ENCODE measurements around the gene CRNKL1.
A peak's percentile ranks its signal among the peaks of the same experiment; 100 is the strongest.

CRNKL1 gene

DNA sequence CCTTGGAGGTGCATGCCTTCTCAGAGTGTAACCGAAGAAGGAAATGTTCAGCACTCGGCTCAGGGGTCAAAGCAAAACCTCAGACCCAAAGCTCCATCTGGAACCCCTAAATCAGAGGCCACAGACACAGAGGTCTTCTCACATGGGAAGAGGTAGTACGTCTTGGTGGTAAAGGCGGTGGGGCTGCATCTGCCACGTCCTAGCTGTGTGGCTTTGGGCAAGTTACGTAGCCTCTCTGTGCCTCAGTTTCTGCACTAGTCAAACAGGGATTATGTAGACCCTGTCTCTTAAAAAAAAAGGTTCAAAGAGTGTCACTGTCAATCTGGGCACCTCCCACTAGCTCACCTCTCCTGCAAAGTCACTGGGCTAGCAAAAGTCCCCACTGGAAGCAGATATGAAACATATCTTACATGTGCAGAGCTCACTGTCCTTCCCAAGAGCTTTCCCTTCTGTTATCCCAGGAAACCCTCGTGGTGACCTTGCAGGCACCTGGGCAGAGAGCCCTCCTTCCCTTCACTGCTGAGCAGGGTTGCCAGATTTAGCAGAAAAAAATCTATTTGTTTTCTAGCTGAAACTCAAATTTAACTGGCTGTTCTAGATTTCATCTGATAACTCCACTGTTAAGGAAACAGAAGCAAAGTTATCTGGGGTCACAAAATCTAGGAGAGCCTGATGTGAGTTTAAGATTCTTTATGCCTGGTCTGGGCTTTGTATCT lies 53.1 kb downstream of the CRNKL1 start:
- TF ChIP-seq POLR2AphosphoS5 (IDR thresholded peaks at IDR 0.05; ENCODE audit: borderline replicate concordance, low read depth, low read length) (no peak), EZH2 (IDR thresholded peaks at IDR 0.05) (no peak), FOXP2 (optimal IDR thresholded peaks at IDR 0.05; ENCODE audit: control extremely low read depth, extremely low read length, insufficient read depth) (no peak)
- H3K9me3 ChIP-seq (ENCODE audit: low read depth, low read length), result no peaks in the 10 kb centered on the region
- H3K9ac ChIP-seq (ENCODE audit: insufficient read length), result no peak overlapping the region
- H3K27ac ChIP-seq, result no peak overlapping the region
- no peak overlapping the region for H3K4me3 ChIP-seq
- DNase-seq (ENCODE audit: low read depth, low spot score), result no peak
- no peaks in the 10 kb centered on the region for H3K36me3 ChIP-seq (ENCODE audit: insufficient read depth, low read length)

DNA sequence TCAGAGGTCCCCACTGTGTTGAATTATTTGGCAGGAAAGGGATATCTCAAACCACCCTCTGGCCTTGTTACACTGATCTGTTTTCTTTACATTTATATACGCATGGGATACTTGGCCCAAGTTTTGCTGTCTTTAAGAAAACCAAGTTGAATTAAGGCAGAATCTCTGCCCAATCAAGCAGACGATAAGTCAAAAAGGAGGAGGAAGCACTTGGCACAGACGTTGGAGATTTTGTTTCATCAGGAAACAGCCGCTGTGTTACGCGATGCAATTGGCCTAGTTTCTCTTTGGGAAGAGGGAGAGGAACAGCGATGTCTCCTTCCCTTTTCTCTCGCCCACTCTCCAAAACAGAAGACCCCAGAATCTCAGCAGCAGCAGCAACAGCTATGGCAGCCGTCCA lies 55.3 kb downstream of the CRNKL1 start:
- Histone ChIP-seq H3K27ac (peak overlapping the region; percentile 55), H3K9ac (ENCODE audit: insufficient read length) (no peak overlapping the region), H3K9me3 (ENCODE audit: low read depth, low read length) (no peaks in the 10 kb centered on the region), H3K4me3 (no peak overlapping the region), H3K36me3 (ENCODE audit: insufficient read depth, low read length) (no peaks in the 10 kb centered on the region)
- TF ChIP-seq FOXP2 (optimal IDR thresholded peaks at IDR 0.05; ENCODE audit: control extremely low read depth, extremely low read length, insufficient read depth), result no peak
- DNase-seq (ENCODE audit: low read depth, low spot score), result no peak

DNA sequence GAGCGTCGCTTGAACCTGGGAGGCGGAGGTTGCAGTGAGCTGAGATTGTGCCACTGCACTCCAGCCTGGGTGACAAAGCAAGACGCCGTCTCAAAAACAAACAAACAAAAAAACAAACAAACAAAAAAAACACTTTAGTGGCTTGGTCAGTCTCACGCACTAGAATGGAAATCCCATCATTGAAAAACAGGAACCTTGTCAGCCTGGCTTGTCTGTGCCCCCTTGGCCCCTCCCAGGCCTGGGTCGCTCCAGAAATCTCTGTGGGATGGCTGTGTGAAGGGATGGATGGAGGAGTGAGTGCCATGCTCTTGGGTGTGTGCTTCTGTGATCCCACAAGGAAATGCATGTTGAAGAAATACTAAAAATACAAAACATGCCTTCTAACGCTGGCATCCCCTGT lies 56.0 kb downstream of the CRNKL1 start:
- H3K9ac ChIP-seq (ENCODE audit: insufficient read length), result no peak overlapping the region
- TF ChIP-seq FOXP2 (optimal IDR thresholded peaks at IDR 0.05; ENCODE audit: control extremely low read depth, extremely low read length, insufficient read depth) (no peak), POLR2AphosphoS5 (IDR thresholded peaks at IDR 0.05; ENCODE audit: borderline replicate concordance, low read depth, low read length) (no peak), EZH2 (IDR thresholded peaks at IDR 0.05) (no peak)
- no peak overlapping the region for H3K4me3 ChIP-seq
- no peaks in the 10 kb centered on the region for H3K9me3 ChIP-seq (ENCODE audit: low read depth, low read length)
- H3K36me3 ChIP-seq (ENCODE audit: insufficient read depth, low read length), result no peaks in the 10 kb centered on the region
- H3K27ac ChIP-seq, result no peak overlapping the region
- no peak for DNase-seq (ENCODE audit: low read depth, low spot score)

DNA sequence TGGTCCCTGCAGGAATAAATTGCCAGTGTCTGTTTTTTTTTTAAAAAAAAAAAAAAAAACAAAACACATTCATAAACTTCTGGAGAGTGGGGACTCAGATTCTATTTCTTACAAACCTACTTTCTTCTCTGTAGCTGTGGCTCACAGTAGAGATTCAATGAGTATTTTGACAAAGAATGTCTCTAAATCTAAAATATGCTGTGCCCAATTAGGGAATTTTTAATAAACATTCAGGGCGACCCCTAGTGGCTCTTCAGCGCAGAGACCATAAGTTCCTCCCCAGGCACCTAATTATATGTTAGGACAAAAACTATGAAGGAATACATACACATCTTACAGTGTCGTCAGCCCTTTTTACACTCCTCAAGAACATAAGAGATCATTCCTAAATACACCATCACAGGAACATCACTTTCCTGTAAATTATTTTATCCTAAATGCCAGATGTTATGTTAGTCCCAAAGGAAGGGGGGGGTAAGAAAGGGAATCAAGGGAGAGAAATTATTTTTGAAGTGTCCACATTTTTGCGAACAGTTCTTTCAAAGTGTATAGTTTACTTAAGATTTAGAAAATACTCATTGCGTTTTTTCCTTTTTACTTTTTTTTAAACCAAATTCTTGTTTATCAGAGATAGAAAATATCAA lies 56.9 kb downstream of the CRNKL1 start:
- TF ChIP-seq POLR2AphosphoS5 (IDR thresholded peaks at IDR 0.05; ENCODE audit: borderline replicate concordance, low read depth, low read length), result no peak
- no peak for TF ChIP-seq EZH2 (IDR thresholded peaks at IDR 0.05)
- TF ChIP-seq FOXP2 (optimal IDR thresholded peaks at IDR 0.05; ENCODE audit: control extremely low read depth, extremely low read length, insufficient read depth), result no peak
- DNase-seq (ENCODE audit: low read depth, low spot score), result no peak
- no peaks in the 10 kb centered on the region for H3K9me3 ChIP-seq (ENCODE audit: low read depth, low read length)
- H3K4me3 ChIP-seq, result no peak overlapping the region
- peak overlapping the region; percentile 94; the same call in 1 of the 2 replicates for H3K27ac ChIP-seq
- H3K36me3 ChIP-seq (ENCODE audit: insufficient read depth, low read length), result no peaks in the 10 kb centered on the region
- H3K9ac ChIP-seq (ENCODE audit: insufficient read length), result no peak overlapping the region

DNA sequence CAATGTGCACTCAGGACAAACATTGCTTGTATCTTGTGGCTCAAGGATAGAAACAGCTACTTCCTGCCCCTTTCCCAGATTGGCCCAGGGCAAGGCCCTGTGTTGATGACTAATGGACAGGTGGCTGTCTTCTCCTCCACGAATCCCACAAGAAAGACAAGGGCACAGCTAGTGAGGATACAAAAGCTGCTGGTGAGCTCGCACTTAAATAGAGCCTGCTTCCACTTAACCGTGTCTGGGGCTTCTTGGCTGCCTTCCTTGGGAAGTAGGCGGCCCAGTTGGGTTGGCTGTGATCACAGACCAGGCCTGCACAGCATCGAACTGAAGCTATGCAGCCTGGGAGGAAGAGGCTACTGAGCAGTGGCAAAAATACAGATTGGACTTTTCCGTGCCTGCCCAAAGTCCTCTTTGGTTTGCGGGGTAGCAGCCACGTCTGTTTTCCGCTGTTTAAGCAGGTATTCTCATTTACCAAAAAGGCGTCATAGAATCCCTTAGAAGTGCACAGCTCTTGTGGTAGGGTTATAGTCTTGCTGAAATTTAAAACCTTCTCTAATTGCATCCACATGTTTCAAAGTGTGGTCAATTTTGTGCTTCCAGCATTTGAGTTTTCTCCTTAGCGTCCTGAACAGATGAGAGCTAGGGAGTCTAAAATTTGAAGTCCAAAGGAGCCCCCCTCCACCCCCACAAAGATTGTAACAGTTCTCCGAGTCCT lies 58.2 kb downstream of the CRNKL1 start:
- Histone ChIP-seq H3K36me3 (ENCODE audit: insufficient read depth, low read length) (no peaks in the 10 kb centered on the region), H3K9ac (ENCODE audit: insufficient read length) (peak overlapping the region; percentile 62), H3K4me3 (peak overlapping the region; percentile 62), H3K27ac (peak overlapping the region; percentile 94), H3K9me3 (ENCODE audit: low read depth, low read length) (no peaks in the 10 kb centered on the region)
- TF ChIP-seq EZH2 (IDR thresholded peaks at IDR 0.05), result no peak
- no peak for TF ChIP-seq FOXP2 (optimal IDR thresholded peaks at IDR 0.05; ENCODE audit: control extremely low read depth, extremely low read length, insufficient read depth)
- no peak for TF ChIP-seq POLR2AphosphoS5 (IDR thresholded peaks at IDR 0.05; ENCODE audit: borderline replicate concordance, low read depth, low read length)
- no peak for DNase-seq (ENCODE audit: low read depth, low spot score)

DNA sequence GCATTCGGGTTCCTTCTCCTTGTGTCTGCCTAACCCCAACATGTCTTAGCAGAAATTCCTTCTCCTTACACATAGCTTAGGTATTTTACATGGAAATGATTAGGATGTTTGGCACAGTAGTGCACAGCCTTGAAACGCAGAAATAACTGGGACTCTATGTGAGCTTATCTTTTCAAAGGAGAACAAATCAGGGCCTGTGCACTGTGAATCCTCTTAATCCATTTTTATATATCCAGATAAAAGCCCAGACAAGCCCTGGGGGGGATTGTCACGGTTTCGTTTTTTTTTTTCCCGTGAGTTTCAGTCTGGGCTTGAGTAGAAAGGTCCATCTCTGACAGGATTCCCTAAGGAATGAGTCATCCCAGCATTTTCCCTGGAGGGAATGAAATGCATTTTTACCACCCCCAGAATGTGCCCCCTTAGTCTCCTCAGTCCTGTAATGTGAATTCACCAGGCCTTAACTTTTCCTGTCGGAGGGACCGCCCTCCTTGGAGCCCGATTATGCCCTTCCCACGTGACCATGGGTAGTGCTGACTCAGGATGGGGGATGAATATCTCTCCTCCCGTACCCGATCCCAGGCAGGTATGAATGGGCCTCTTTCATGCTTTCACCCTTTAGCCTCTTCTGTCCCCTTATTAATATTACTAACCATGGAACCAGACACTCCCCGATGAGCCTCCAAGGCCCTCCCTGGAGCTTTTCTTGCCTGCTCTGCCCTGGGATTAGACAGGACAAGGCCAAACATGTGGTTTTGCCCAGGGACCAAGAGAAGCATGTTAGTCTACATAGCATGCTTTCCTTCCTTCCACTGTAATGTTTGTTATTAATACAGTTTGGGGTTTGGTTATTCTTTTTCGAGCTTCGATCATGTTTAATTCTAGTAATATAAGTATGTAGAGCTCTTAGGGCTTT lies 59.0 kb downstream of the CRNKL1 start:
- peak overlapping the region; percentile 94 for H3K27ac ChIP-seq
- TF ChIP-seq EZH2 (IDR thresholded peaks at IDR 0.05) (no peak), FOXP2 (optimal IDR thresholded peaks at IDR 0.05; ENCODE audit: control extremely low read depth, extremely low read length, insufficient read depth) (no peak), POLR2AphosphoS5 (IDR thresholded peaks at IDR 0.05; ENCODE audit: borderline replicate concordance, low read depth, low read length) (no peak)
- no peaks in the 10 kb centered on the region for H3K36me3 ChIP-seq (ENCODE audit: insufficient read depth, low read length)
- H3K9me3 ChIP-seq (ENCODE audit: low read depth, low read length), result no peaks in the 10 kb centered on the region
- DNase-seq (ENCODE audit: low read depth, low spot score), result no peak
- peak overlapping the region; percentile 62 for H3K9ac ChIP-seq (ENCODE audit: insufficient read length)
- peak overlapping the region; percentile 62 for H3K4me3 ChIP-seq

DNA sequence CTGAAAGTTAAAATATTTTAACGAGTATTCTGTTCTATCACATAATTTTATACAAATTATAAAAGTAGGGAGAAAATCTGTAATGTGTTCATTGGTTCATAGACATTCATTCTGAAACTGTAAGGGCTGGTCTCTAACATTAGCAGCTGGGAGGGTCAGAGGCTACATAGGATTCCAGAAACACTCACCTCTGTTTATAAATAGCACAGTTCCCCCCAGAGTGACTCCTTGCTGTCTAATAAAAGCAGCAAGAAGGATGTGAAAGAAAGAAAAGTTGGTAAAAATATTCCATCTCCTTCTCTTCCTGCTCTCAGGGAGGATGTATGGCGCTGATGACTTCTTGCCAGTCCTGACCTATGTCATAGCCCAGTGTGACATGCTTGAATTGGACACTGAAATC lies 60.4 kb downstream of the CRNKL1 start:
- Histone ChIP-seq H3K27ac (peak overlapping the region; percentile 94), H3K36me3 (ENCODE audit: insufficient read depth, low read length) (no peaks in the 10 kb centered on the region), H3K9ac (ENCODE audit: insufficient read length) (no peak overlapping the region), H3K4me3 (peak overlapping the region; percentile 44; the same call in 1 of the 2 replicates), H3K9me3 (ENCODE audit: low read depth, low read length) (no peaks in the 10 kb centered on the region)
- DNase-seq (ENCODE audit: low read depth, low spot score), result no peak
- TF ChIP-seq EZH2 (IDR thresholded peaks at IDR 0.05), result no peak
- TF ChIP-seq FOXP2 (optimal IDR thresholded peaks at IDR 0.05; ENCODE audit: control extremely low read depth, extremely low read length, insufficient read depth), result no peak
- TF ChIP-seq POLR2AphosphoS5 (IDR thresholded peaks at IDR 0.05; ENCODE audit: borderline replicate concordance, low read depth, low read length), result no peak

All from SK-N-MC (cell line).